Body of pancreas (tissue), 4 donors: Measurements from ENCODE around the gene ALDH3A1. TPM values are rescaled to one million over a fixed set of nuclear protein-coding genes. Genes with fewer than 3 reads are reported as not detected.

Experiments
- ATAC-seq: fragments of 150-250 bp; one replicate; pipeline ENCODE4 v1.9.1; 2016
- DNase-seq, 4 donors: peaks; one replicate each; pipeline ENCODE4 v3.0.0-alpha.2; 2019
- H3K27ac ChIP-seq, 4 donors: fragments of 200-600 bp; sonication (generic); 1 replicate in 3 of 4; 2 replicates in 1 of 4; pipeline versions ENCODE4 v1.5.1 to v1.6.1; 2016 to 2019; ENCODE audit warnings: mild to moderate bottlenecking in 1 of 4, mixed read lengths in 1 of 4, moderate library complexity in 1 of 4
- H3K27me3 ChIP-seq, 2 donors: fragments of 200-600 bp; sonication (generic); one replicate each; pipeline ENCODE4 v1.6.0; 2016; ENCODE audit warnings: mild to moderate bottlenecking in 1 of 2
- H3K36me3 ChIP-seq, 2 donors: fragments of 200-600 bp; sonication (generic); replicated peaks in 1 of 2; 2 replicates each; pipeline ENCODE4 v1.5.1; 2016; ENCODE audit warnings: low read depth in 2 of 2; ENCODE audit not compliant: insufficient read depth in 1 of 2
- H3K4me1 ChIP-seq: fragments of 200-600 bp; sonication (generic); one replicate; pipeline ENCODE4 v1.6.0; 2016
- H3K4me3 ChIP-seq, 2 donors: fragments of 200-600 bp; sonication (generic); 1 replicate in 1 of 2; 2 replicates in 1 of 2; pipeline ENCODE4 v1.5.1; 2016 to 2019
- H3K9me3 ChIP-seq, 3 donors: fragments of 200-600 bp; sonication (generic); 1 replicate in 2 of 3; 2 replicates in 1 of 3; pipeline ENCODE4 v1.5.1; 2016
- POLR2A ChIP-seq, 3 donors: fragments of 450-650 bp; IDR thresholded peaks; one replicate each; pipeline ENCODE4 v1.6.1; 2016; ENCODE audit warnings: antibody characterized with exemption in 3 of 3, mild to moderate bottlenecking in 2 of 3
- WGBS, 2 donors: methylation state at CpG; one replicate each; pipeline ENCODE4 v1.1.5; 2017; 5-methylcytosine and 5-hydroxymethylcytosine counted together
- intact Hi-C: fragments of 100-400 bp; cut with DNase I; formaldehyde crosslinking; loops from one replicate; pipeline ENCODE4 v1.15.1; 2023
- total RNA-seq, 2 donors: library from RNA; depleted of rRNA; stranded (reverse); fragments of >200 nt; gene quantifications; one replicate each; pipeline ENCODE4 v1.1.0, GENCODE V29; 2016
- TF ChIP-seq, protein P1 (sequence below), 7 experiments: fragments of 450-650 bp in 4 of 7; fragments of 200-600 bp in 3 of 7; sonication (generic) in 3 of 7; IDR thresholded peaks; one replicate each; pipeline ENCODE4 v1.5.1; 2016 to 2019; ENCODE audit warnings: antibody characterized with exemption in 7 of 7

ALDH3A1 gene
- total RNA-seq, 2 donors from 2014 or later = 0.33 to 1.8 TPM

DNA sequence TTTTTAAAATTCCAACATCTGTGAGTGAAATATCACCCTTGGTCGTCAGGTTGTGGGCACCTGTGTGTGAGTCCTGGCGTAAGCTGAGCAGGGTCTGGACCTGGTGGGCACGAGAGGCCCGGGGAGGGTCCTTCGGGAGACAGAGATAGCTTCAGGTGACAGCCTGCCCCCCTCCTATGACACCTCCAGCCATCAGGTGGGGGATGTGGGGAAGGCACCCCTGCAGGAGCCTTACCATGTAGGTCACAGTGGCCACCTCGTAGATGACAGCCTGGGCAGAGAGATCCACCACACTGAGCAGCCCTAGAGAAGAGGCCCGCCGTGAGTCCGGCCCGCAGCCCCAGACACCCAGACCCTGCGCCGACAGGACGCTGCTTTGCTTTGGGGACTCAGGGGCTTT, 42.9 kb downstream of the ALDH3A1 start:
- intact Hi-C loops = no loop called here
- no peak overlapping the region for H3K27ac ChIP-seq
- 77 to 84% methylated on average over 12 to 13 of the region's 13 CpGs for WGBS, 2 donors

DNA sequence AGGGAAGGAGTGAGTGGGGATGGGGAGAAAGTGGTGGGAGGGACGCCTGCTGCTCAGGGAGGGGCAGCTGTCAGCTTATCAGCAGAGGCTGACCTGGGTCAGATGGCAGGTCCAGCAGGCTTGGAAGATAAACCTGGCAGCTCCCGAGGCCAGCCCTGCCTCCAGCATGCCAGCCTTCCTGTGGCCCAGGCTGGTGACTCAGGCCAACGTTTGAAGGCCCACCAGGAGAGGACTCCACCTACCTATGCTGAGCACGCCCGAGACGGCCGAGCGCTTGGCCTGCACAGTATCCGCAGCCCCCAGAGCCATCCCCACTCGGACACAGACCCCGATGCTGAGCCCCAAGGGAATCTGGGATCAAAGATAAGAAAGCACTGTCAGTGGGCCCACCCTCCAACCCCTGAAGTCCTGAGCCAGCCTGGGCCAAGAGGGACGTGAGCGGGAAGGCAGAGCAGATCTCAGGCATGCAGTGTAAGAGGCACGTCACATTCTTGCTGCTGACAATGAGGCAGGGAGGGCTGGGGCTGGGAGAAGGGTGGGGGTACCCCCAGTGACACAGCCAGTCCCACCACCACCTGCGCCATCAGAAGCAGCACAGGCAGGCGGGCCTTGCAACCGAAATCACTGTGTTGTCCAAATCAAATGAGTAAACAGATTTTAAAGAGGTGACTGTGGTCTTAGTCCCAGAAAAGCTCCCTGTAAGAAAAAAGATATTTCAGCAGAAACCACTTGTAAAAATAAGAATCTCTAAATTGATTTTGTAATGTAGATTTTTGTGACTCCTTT, 44.1 kb downstream of the ALDH3A1 start:
- no peak overlapping the region for H3K4me3 ChIP-seq
- ATAC-seq (peak; percentile 54), DNase-seq (peak in 3 of 4 donors; percentile 25 to 45 (median 43))
- H3K27ac ChIP-seq = peak overlapping the region in 1 of 4 donors; percentile 55
- H3K27me3 ChIP-seq = no peaks in the 10 kb centered on the region
- no peaks in the 10 kb centered on the region for H3K36me3 ChIP-seq
- intact Hi-C loops = no loop called here
- 69 to 81% methylated on average over 6 to 17 of the region's 17 CpGs for WGBS, 2 donors
- no peaks in the 10 kb centered on the region for H3K9me3 ChIP-seq
- peaks cover 11% of the 10 kb centered on the region for H3K4me1 ChIP-seq
- no peak for TF ChIP-seq POLR2A (IDR thresholded peaks at IDR 0.05)
- TF ChIP-seq, protein P1, sequence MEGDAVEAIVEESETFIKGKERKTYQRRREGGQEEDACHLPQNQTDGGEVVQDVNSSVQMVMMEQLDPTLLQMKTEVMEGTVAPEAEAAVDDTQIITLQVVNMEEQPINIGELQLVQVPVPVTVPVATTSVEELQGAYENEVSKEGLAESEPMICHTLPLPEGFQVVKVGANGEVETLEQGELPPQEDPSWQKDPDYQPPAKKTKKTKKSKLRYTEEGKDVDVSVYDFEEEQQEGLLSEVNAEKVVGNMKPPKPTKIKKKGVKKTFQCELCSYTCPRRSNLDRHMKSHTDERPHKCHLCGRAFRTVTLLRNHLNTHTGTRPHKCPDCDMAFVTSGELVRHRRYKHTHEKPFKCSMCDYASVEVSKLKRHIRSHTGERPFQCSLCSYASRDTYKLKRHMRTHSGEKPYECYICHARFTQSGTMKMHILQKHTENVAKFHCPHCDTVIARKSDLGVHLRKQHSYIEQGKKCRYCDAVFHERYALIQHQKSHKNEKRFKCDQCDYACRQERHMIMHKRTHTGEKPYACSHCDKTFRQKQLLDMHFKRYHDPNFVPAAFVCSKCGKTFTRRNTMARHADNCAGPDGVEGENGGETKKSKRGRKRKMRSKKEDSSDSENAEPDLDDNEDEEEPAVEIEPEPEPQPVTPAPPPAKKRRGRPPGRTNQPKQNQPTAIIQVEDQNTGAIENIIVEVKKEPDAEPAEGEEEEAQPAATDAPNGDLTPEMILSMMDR (IDR thresholded peaks at IDR 0.05) = no peak

More for the DNA sequence above, 42.9 kb downstream of the ALDH3A1 start:
- DNase-seq = no peak
- no peak for TF ChIP-seq POLR2A (IDR thresholded peaks at IDR 0.05)
- TF ChIP-seq, protein P1 (IDR thresholded peaks at IDR 0.05) = no peak
- no peaks in the 10 kb centered on the region for H3K9me3 ChIP-seq
- peaks cover 11% of the 10 kb centered on the region for H3K4me1 ChIP-seq
- no peak overlapping the region for H3K4me3 ChIP-seq
- no peak for ATAC-seq
- no peaks in the 10 kb centered on the region for H3K36me3 ChIP-seq
- no peaks in the 10 kb centered on the region for H3K27me3 ChIP-seq

DNA sequence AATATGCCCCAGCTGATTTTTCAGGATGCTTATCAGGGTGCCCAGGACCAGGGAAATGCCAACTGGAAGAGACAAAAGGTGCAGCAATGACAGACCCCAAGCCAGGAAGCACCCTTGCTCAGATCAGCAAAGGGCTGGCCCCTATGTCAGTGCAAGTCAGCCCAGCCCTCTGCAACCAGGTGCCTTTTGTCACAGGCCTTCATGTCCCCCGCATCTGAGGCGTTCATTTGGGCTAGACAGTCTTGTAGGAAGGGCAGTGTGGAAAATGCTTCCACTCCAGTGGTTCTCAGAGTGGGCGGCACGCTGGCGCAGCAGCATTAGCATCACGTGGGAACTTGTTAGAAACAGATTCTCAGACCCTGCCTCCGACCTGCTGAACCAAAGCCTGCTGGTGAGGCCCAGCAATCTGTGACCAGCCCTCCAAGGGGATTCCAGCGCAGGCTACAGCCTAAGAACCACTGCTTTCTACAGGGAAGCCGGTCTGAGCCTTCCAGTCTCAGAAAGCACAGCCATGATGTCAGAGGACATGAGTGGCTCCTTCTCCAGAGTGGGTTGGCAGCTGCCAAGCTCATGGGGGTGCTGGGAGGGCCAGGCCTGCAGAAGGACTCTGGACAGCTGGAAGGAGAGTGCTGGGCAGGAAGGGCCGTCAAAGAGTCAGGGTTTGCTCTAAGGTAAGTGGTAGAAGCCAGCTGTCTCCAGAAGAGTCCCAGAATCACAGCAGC, 44.8 kb downstream of the ALDH3A1 start:
- DNase-seq (no peak), ATAC-seq (no peak)
- Histone ChIP-seq H3K9me3 (no peaks in the 10 kb centered on the region), H3K4me3 (no peak overlapping the region), H3K27me3 (no peaks in the 10 kb centered on the region), H3K4me1 (peaks cover 11% of the 10 kb centered on the region), H3K36me3 (no peaks in the 10 kb centered on the region), H3K27ac (peak overlapping the region in 1 of 4 donors; percentile 55)
- intact Hi-C loops = no loop called here
- WGBS, 2 donors = 80% methylated on average over 5 to 10 of the region's 10 CpGs
- TF ChIP-seq POLR2A (IDR thresholded peaks at IDR 0.05) = no peak
- TF ChIP-seq, protein P1 (IDR thresholded peaks at IDR 0.05) = no peak

DNA sequence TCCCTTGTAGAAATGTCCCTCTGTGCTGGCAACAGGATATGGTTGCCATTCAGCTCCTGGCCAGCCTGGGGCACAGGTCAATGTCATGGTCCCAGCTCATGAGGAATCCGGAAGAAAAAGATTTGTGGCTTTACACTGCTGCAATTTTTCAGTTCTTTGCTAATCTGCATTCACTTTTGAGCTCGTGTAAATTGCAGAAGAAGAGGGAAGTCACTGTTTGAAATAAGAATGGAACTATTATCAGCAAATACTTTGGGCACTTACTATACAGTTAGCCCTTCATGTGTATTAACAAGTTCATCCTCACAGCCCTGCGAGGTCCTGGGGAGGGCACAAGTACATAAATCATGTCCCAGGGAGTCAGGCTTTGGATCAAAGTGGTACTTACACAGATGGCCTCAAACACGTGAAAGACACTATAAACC, 45.9 kb downstream of the ALDH3A1 start:
- ATAC-seq (no peak), DNase-seq (no peak)
- intact Hi-C loops = no loop called here
- H3K36me3 ChIP-seq = no peaks in the 10 kb centered on the region
- H3K27me3 ChIP-seq = no peaks in the 10 kb centered on the region
- peaks cover 11% of the 10 kb centered on the region for H3K4me1 ChIP-seq
- H3K27ac ChIP-seq = peak overlapping the region in 1 of 4 donors; percentile 17
- no peak overlapping the region for H3K4me3 ChIP-seq
- no peaks in the 10 kb centered on the region for H3K9me3 ChIP-seq
- 73 to 78% methylated on average over 4 of the region's 4 CpGs for WGBS, 2 donors
- TF ChIP-seq POLR2A (IDR thresholded peaks at IDR 0.05) = no peak
- TF ChIP-seq, protein P1 (IDR thresholded peaks at IDR 0.05) = no peak

Other genes with a start within 250 kb of the ALDH3A1 start
- not detected for gene SLC47A1, start 214.4 kb downstream of the ALDH3A1 start, total RNA-seq
- 100 to 1,000 TPM; 128 to 131 TPM for gene ALDH3A2, start 99.5 kb downstream of the ALDH3A1 start, total RNA-seq
- gene SLC47A2, start 31.7 kb downstream of the ALDH3A1 start, total RNA-seq = under 1 TPM in 1 of 2 donors, not detected in 1; 0.26 TPM
- gene ULK2, start 119.6 kb upstream of the ALDH3A1 start, total RNA-seq = 10 to 100 TPM; 10.1 to 28.3 TPM
- gene AKAP10, start 229.5 kb upstream of the ALDH3A1 start, total RNA-seq = 10 to 100 TPM; 11.9 to 13.2 TPM